ENCODE measurements around the gene NLRC5. TPM values are rescaled to one million over a fixed set of nuclear protein-coding genes. Genes with fewer than 3 reads are reported as not detected.
"Not testable (repeated sequence)": the region's sequence is repeated elsewhere in the genome, so short reads cannot be mapped to it uniquely, and the experiment has no call there.

The NLRC5 gene
- total RNA-seq, 4 donors from 2014 or later = 14.9 to 77.0 (median 23.9) TPM

GRCh38 chr16:57061084-57061905 lies 71.9 kb downstream of the NLRC5 start:
- Histone ChIP-seq H3K4me1 (peaks cover 7 to 14% of the 10 kb centered on the region in 2 donors), H3K36me3 (no peaks in the 10 kb centered on the region), H3K9me3 (no peaks in the 10 kb centered on the region), H3K27me3 (no peaks in the 10 kb centered on the region), H3K4me3 (no peak overlapping the region), H3K27ac (peak overlapping the region; percentile 79 to 84)
- peak; percentile 72 to 75 for DNase-seq
- intact Hi-C loops (cut with DNase I; ENCODE audit: low total_unique reads) = no loop called here
- TF ChIP-seq POLR2A (IDR thresholded peaks at IDR 0.05) = no peak
- TF ChIP-seq, protein P1, sequence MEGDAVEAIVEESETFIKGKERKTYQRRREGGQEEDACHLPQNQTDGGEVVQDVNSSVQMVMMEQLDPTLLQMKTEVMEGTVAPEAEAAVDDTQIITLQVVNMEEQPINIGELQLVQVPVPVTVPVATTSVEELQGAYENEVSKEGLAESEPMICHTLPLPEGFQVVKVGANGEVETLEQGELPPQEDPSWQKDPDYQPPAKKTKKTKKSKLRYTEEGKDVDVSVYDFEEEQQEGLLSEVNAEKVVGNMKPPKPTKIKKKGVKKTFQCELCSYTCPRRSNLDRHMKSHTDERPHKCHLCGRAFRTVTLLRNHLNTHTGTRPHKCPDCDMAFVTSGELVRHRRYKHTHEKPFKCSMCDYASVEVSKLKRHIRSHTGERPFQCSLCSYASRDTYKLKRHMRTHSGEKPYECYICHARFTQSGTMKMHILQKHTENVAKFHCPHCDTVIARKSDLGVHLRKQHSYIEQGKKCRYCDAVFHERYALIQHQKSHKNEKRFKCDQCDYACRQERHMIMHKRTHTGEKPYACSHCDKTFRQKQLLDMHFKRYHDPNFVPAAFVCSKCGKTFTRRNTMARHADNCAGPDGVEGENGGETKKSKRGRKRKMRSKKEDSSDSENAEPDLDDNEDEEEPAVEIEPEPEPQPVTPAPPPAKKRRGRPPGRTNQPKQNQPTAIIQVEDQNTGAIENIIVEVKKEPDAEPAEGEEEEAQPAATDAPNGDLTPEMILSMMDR (IDR thresholded peaks at IDR 0.05) = no peak

- Histone ChIP-seq H3K4me1 (peaks cover 7 to 14% of the 10 kb centered on the region in 2 donors), H3K9me3 (no peaks in the 10 kb centered on the region), H3K27me3 (no peaks in the 10 kb centered on the region), H3K27ac (peak overlapping the region in 1 of 2 donors; percentile 79), H3K4me3 (no peak overlapping the region), H3K36me3 (no peaks in the 10 kb centered on the region)
- DNase-seq = no peak
- intact Hi-C loops (cut with DNase I; ENCODE audit: low total_unique reads) = no loop called here
- TF ChIP-seq, protein P1 (IDR thresholded peaks at IDR 0.05) = no peak
- no peak for TF ChIP-seq POLR2A (IDR thresholded peaks at IDR 0.05)
These were observed 73.0 kb downstream of the NLRC5 start for GRCh38 chr16:57062329-57062728.

DNA sequence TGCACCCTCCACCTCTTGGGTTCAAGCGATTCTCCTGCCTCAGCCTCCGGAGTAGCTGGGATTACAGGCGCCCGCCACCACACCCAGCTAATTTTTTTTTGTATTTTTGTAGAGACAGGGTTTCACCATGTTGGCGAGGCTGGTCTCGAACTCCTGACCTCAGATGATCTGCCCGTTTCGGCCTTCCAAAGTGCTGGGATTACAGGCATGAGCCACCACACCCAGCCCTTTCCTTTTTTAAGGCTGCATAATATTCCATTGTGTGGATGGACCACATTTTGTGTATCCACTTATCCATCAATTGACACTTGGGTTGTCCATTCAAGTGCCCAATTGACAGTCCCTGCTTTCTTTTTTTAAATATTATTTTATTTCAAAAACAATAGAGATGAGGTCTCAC lies 73.8 kb downstream of the NLRC5 start:
- H3K9me3 ChIP-seq; H3K36me3 ChIP-seq; intact Hi-C loops (cut with DNase I; ENCODE audit: low total_unique reads); DNase-seq; H3K4me3 ChIP-seq; H3K27me3 ChIP-seq; H3K27ac ChIP-seq: not testable (repeated sequence)
- H3K4me1 ChIP-seq = peaks cover 7 to 14% of the 10 kb centered on the region in 2 donors

GRCh38 chr16:57064995-57065394 lies 75.6 kb downstream of the NLRC5 start:
- intact Hi-C loops (cut with DNase I; ENCODE audit: low total_unique reads) = no loop called here
- TF ChIP-seq POLR2A (IDR thresholded peaks at IDR 0.05) = no peak
- TF ChIP-seq, protein P1 (IDR thresholded peaks at IDR 0.05) = no peak
- no peak overlapping the region for H3K27ac ChIP-seq
- peaks cover 7 to 14% of the 10 kb centered on the region in 2 donors for H3K4me1 ChIP-seq
- no peaks in the 10 kb centered on the region for H3K36me3 ChIP-seq
- no peaks in the 10 kb centered on the region for H3K9me3 ChIP-seq
- no peak overlapping the region for H3K4me3 ChIP-seq
- H3K27me3 ChIP-seq = no peaks in the 10 kb centered on the region
- no peak for DNase-seq

DNA sequence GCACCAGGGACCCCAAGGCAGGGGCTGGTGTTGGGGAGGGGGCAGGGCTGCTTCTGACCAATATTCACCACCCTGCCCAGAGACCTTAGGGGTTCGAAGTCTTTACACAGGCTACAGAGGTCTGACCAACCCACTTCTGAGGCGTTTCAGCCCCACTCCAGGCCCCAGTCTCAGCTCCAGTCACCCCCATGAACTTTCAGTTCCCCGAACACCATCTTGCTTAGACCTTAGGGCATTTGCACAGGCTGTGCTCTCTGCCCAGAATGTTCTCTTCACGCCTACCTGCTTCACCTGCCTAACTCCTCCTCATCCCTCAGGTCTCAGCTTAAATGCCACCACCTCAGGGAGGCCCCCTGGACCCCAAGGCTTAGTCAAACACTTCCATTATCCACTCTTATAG lies 77.3 kb downstream of the NLRC5 start:
- Histone ChIP-seq H3K27ac (no peak overlapping the region), H3K4me3 (no peak overlapping the region), H3K36me3 (no peaks in the 10 kb centered on the region), H3K9me3 (no peaks in the 10 kb centered on the region), H3K4me1 (peaks cover under 1% of the 10 kb centered on the region in 2 donors), H3K27me3 (no peaks in the 10 kb centered on the region)
- TF ChIP-seq POLR2A (IDR thresholded peaks at IDR 0.05) = no peak
- TF ChIP-seq, protein P1 (IDR thresholded peaks at IDR 0.05) = no peak
- no peak for DNase-seq
- intact Hi-C loops (cut with DNase I; ENCODE audit: low total_unique reads) = no loop called here
